ENCODE data around the gene TCERG1. TPM values are rescaled to one million over a fixed set of nuclear protein-coding genes. Genes with fewer than 3 reads are reported as not detected.

Gene TCERG1
- total RNA-seq, 2 donors from 2014 or later = 108 to 144 TPM

GRCh38 chr5:146494656-146495055, 47.5 kb downstream of the TCERG1 start:
- Mint-ChIP-seq H3K9me3 (no peaks in the 10 kb centered on the region), H3K4me1 (peaks cover 5% of the 10 kb centered on the region), H3K27me3 (ENCODE audit: insufficient read depth) (no peaks in the 10 kb centered on the region), H3K36me3 (ENCODE audit: low read depth) (peaks cover 36% of the 10 kb centered on the region), H3K27ac (no peak overlapping the region), H3K4me3 (no peak overlapping the region)
- H3K4me1 ChIP-seq (ENCODE audit: control insufficient read depth, insufficient read depth, low read length) = no peaks in the 10 kb centered on the region
- no peaks in the 10 kb centered on the region for H3K27me3 ChIP-seq (ENCODE audit: control insufficient read depth, insufficient read depth, low read length, poor library complexity, severe bottlenecking)
- H3K27ac ChIP-seq (ENCODE audit: low read depth, low read length) = no peak overlapping the region
- peaks cover 82% of the 10 kb centered on the region for H3K36me3 ChIP-seq (ENCODE audit: control insufficient read depth, insufficient read depth, low read length)
- H3K9me3 ChIP-seq (ENCODE audit: control insufficient read depth, low read length) = no peaks in the 10 kb centered on the region
- TF ChIP-seq CTCF (conservative IDR thresholded peaks at IDR 0.05) = no peak
- no peak for DNase-seq
- H3K4me3 ChIP-seq (ENCODE audit: low read length) = no peak overlapping the region
- WGBS, 2 experiments (ENCODE audit: insufficient coverage in 1 of 2, insufficient read length in 1 of 2) = 78 to 85% methylated on average over 2 of the region's 2 CpGs
- H3K9ac ChIP-seq (ENCODE audit: extremely low read depth, low read length, poor library complexity, severe bottlenecking) = no peak overlapping the region

- TF ChIP-seq CTCF (conservative IDR thresholded peaks at IDR 0.05) = no peak
- Histone ChIP-seq H3K4me3 (ENCODE audit: low read length) (no peak overlapping the region), H3K9me3 (ENCODE audit: control insufficient read depth, low read length) (no peaks in the 10 kb centered on the region), H3K27ac (ENCODE audit: low read depth, low read length) (no peak overlapping the region), H3K9ac (ENCODE audit: extremely low read depth, low read length, poor library complexity, severe bottlenecking) (no peak overlapping the region), H3K27me3 (ENCODE audit: control insufficient read depth, insufficient read depth, low read length, poor library complexity, severe bottlenecking) (no peaks in the 10 kb centered on the region), H3K4me1 (ENCODE audit: control insufficient read depth, insufficient read depth, low read length) (no peaks in the 10 kb centered on the region), H3K36me3 (ENCODE audit: control insufficient read depth, insufficient read depth, low read length) (peaks cover 89% of the 10 kb centered on the region)
- no peak for DNase-seq
- Mint-ChIP-seq H3K9me3 (no peaks in the 10 kb centered on the region), H3K4me3 (no peak overlapping the region), H3K4me1 (peaks cover 5% of the 10 kb centered on the region), H3K36me3 (ENCODE audit: low read depth) (peaks cover 35% of the 10 kb centered on the region), H3K27me3 (ENCODE audit: insufficient read depth) (no peaks in the 10 kb centered on the region), H3K27ac (no peak overlapping the region)
- WGBS, 2 experiments (ENCODE audit: insufficient coverage in 1 of 2, insufficient read length in 1 of 2) = 98% methylated on average over 4 of the region's 4 CpGs; no CpG with 5 or more reads in 1 of the 2 experiments
Observed at GRCh38 chr5:146499680-146500079, 52.5 kb downstream of the TCERG1 start.

GRCh38 chr5:146507428-146507827, 60.3 kb downstream of the TCERG1 start:
- no peak for TF ChIP-seq CTCF (conservative IDR thresholded peaks at IDR 0.05)
- H3K9ac ChIP-seq (ENCODE audit: extremely low read depth, low read length, poor library complexity, severe bottlenecking) = no peak overlapping the region
- Mint-ChIP-seq H3K9me3 (no peaks in the 10 kb centered on the region), H3K4me1 (peaks cover 11% of the 10 kb centered on the region), H3K4me3 (no peak overlapping the region), H3K27ac (no peak overlapping the region), H3K36me3 (ENCODE audit: low read depth) (peaks cover 73% of the 10 kb centered on the region), H3K27me3 (ENCODE audit: insufficient read depth) (no peaks in the 10 kb centered on the region)
- DNase-seq = no peak
- no peaks in the 10 kb centered on the region for H3K9me3 ChIP-seq (ENCODE audit: control insufficient read depth, low read length)
- no peaks in the 10 kb centered on the region for H3K27me3 ChIP-seq (ENCODE audit: control insufficient read depth, insufficient read depth, low read length, poor library complexity, severe bottlenecking)
- H3K36me3 ChIP-seq (ENCODE audit: control insufficient read depth, insufficient read depth, low read length) = peaks cover 89% of the 10 kb centered on the region
- H3K27ac ChIP-seq (ENCODE audit: low read depth, low read length) = no peak overlapping the region
- no peaks in the 10 kb centered on the region for H3K4me1 ChIP-seq (ENCODE audit: control insufficient read depth, insufficient read depth, low read length)
- 90 to 96% methylated on average over 2 to 5 of the region's 5 CpGs for WGBS, 2 experiments (ENCODE audit: insufficient coverage in 1 of 2, insufficient read length in 1 of 2)
- no peak overlapping the region for H3K4me3 ChIP-seq (ENCODE audit: low read length)
